NCI-H69 (cell line): ENCODE data around the gene RBM48.
"Not testable (repeated sequence)": the region's sequence is repeated elsewhere in the genome, so short reads cannot be mapped to it uniquely, and the experiment has no call there.

Source experiments
- DNase-seq: peaks from one replicate; lab custom pipeline; 2025; lab: John Stamatoyannopoulos, UW

RBM48 gene

DNA sequence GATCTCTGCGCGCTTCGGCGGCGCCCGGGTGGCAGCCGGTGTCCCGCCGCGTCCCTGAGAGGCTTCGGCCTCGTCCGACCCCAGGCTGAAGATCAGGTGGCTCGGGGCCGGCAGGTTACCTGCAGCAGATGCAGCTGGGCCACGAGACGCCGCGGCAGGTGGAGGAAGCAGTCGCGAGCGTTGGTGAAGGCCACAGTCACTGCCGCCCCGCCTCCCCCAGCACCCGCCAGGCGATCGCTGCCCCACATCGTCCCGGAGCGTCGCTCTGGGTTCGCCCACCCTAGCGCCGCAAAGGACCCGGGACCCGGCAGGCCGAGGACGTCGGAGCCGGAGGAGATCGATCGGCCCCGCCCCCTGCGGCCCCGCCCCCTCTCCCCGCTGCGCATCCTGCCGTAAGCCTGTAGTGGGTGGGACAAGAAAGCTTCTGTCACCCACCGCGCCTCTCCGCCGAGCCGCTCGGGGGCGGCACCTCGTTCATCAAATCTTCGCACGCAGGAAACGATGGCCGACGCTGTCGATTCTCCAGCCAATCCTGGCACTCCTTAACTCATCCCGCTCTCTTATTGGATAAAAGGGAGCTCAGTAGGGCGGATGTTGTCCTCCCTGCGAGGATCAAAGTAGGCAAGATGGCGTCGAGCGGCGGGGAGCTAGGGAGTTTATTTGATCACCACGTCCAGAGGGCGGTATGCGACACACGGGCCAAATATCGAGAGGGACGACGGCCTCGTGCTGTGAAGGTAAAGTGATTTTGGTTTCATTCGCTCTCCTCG lies at the start of gene RBM48, which contains the start of gene PEX1:
RBM48 (plus strand) TSS at position 608 of the 770 bp plus-strand sequence; CDS start at position 627, 19 bp downstream.
PEX1 (minus strand) TSS at position 333 of the 770 bp plus-strand sequence; CDS start at position 248, 85 bp downstream.
- DNase-seq: peak; percentile 100

DNA sequence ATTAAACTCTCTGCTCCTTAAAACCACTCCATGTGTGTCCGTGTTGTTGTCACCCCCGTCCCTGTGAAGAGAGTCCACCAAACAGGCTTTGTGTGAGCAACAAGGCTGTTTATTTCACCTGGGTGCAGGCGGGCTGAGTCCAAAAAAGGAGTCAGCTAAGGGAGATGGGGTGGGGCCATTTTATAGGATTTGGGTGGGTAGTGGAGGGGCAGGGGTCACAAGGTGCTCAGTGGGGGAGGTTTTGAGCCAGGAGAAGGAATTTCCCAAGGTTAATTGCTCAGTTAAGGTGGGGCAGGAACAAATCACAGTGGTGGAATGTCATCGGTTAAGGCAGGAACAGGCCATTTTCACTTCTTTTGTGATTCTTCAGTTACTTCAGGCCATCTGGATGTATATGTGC lies 49.4 kb upstream of the RBM48 start:
- not testable (repeated sequence) for DNase-seq

DNA sequence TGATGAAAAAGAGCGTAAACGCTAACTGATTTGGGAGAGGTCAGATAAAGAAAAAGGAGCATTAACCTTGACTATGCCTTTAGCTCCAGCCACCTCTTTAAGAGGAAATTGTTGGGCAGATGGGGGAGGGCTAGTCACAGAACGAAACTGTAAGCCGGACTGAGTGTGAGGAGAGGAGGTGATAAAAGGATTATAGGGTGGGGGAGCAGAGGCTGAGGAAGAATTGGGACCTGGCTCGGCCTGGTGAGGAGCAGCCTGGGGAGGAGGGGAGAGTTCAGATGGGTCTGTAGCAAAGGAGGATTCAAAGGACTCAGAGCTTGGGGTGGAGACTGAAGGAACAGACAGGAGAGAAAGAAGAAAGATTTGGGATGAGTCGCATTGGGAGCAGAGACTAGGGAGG lies 45.0 kb upstream of the RBM48 start:
- DNase-seq: not testable (repeated sequence)

DNA sequence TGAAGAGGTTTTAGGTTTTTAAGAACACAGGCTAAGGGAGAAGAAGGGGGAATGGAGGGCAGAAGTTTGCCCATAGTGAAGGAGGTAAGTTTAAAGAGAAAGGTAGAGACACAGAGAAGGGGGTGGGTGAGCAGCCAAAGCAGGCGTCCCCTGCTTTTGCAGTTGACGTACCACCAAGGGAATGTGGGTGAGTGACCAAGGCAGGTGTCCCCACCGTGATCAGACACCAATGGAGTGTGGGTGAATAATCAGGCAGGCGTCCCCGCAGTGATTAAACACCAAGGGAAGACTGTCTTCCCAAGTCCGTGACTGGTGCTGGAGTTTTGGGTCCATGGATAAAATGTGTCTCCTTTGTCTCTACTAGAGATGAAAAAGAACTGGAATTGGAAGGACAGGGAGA lies 44.4 kb upstream of the RBM48 start:
- DNase-seq: not testable (repeated sequence)

DNA sequence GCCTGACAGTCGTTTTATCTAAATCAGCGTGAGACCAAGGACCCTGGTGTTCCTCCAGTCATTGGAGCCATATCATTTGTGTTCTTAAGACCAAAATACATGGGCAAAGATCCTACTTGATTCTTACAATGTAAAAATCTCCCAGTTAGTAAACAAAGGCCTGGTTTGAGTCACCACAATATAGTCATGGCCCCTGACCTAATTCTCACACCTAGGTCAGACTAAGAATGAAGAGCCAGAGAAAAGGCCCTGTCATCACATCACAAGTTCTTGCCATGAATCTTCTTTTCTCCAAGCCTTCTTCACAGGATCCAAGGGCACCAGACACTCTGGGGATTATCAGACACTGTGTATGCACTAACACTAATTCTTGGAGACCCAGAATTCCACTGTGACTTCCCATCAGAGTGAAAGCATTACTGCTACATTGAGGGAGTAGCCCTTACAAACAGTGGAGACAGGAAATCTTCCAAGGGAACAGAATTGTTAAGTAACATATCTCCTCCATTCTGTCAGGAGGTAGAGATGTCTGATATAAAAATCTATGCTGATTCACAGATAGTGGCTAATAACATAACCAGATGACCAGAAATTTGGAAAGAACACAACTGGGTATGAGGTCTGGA lies 43.2 kb upstream of the RBM48 start:
- no peak for DNase-seq

DNA sequence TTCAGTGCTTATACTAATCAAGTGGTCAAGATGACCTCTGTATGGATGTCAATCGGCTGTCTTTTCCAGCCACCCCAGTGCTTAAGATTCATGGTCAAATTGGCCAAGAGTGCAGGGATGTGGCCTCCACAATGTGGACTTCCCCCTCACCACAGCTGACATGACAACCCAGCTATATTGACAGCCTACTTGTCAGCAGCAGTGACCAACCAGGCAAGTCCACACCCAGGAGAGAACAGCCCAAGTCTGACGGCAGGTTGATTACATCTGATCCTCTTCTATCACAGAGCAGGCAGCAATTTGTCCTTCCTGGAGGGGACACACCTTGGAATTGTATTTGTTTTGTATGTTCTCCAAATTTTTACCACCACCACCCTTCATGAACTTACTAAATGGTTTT lies 42.6 kb upstream of the RBM48 start:
- no peak for DNase-seq

DNA sequence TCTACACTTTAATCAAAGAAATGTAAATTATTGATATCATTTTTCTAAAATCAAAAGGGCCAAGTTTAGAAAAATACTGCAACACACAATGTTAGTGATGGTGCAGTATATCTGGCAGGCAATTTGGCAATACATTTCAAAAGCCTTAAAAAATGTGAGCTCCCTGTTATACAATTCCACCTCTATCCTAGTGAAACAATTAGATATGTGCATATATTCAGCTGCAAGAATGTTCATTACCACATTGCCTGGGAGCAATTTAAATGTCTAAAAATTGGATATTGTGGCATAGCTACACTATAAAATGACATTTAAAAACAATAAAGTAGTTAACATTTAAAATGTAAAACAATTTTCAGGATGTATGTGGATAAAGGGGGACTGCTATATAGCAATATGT lies 40.8 kb upstream of the RBM48 start:
- DNase-seq: no peak

DNA sequence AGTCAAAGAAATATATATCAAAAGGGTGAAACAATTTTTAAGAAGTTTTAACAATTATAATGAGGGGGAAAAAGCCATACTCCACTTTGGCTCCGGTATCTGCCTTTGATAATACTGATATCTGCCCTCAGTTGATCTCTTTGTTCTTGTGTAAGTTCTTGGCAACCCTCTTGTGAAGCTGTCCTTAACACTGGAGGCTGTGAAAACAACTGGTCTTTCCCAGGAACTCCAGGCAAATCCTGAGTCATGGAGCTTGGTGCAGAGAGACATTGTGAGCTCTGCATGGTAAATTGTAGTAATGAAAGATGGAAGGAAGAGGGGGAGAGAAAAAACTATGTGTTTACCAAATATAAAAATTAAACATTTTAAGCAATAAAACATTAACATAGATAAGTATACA lies 39.0 kb upstream of the RBM48 start:
- DNase-seq: no peak

DNA sequence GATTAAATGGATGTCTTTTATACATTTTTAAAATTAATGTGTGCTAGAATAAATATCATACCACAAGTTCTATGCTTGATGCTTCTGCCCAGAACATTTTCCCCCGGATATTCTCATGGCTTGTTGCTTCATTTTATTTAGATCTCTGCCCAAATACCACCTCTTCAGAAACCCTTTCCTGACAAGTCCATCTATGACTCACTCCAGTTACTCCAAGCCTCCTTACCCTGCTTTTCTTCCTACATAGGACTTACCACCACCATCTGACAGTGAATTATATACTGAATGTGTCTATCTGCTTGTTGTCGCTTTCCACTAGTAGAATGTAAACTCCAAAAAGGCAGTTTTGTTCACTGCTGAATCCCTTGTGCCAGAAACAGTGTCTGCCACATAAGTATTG lies 31.7 kb upstream of the RBM48 start:
- DNase-seq: no peak

DNA sequence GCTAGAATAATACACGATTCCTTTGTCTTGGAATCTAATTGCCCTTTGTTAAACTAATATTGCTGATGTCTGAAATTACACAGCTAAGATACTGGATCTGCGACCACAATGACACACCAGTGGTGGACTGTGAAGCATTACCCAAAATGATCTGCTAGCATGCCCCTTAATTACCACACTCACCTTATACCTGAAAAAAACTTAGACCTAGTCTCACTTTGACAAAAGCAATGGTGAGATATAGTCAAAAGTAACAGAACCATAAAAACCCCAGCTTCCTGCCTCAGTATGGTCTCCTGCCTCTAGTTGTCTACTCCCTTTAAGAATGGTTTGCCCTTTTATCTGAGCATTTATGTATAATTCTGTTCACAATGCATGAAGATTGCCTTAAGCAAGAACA lies 30.0 kb upstream of the RBM48 start:
- DNase-seq: no peak

DNA sequence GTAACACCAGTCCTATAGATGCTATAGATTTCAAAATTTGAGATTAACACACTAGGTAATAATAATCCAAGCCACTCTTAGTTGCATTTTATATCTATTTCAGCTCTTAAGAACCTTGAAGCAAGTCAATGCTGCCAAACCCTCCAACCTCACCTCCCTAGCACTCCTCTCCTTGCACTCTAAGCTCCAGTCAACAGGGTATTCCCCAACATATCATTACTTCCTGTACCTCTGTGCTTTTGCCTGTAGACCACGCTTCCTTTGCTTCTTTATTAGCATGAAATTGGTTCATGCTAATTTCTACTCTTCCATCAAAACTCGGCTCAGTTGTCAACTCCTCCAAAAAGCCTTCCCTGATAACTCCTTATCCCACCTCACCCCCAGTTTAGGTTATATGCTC lies 24.8 kb upstream of the RBM48 start:
- no peak for DNase-seq

DNA sequence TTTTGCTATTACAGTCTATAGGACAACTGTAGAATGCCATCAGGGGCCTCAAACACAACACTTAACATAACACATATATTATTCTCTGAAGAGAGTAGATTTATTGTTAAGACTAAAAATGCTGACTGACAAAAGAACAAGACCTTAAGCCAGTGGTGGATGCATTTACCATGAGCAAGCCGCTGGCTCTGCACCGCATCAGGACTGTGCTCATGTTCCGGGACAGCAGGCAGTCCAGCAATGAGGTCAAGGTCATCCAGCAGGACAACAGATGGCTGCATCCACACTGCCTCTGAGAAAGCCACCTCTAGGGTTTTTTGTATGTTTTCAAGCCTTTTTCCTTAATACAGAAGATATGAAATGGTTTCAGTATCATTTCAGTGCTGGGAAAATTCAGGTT lies 24.0 kb upstream of the RBM48 start:
- DNase-seq: no peak

DNA sequence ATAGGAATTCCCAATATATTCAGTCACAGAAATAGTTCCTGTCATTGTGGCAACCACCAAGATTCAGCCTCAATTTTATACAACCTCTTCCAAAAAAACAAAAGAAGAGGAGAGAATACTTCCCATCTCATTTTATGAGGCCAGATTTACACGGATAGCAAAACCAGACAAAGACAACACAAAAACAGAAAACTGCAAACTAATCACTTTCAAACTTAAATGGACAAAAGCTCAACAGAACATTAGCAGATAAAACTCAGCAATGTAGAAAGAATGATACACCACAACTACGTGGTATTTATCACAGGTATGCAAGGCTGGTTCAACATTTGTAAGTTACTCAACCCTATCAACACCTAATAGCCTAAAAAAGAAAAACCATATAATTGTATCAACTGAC lies 22.2 kb upstream of the RBM48 start:
- DNase-seq: no peak

DNA sequence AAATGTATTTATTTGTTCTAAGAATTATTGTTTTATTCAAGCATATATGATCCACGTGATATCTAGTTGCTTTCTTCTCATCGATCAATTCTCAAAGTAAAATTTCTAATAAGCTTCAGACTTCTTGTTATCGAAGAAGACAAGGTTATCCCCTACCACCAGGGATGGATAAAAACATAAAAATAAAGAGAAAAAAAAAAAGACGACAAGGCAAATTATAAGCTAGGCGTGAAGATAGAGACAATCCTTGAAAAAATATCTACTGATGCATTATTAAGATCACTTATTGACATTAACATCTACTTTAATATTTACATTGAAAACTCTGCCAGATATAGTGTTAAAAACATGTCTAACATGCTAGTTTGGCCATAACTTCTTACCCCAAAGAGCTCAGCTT lies 19.6 kb upstream of the RBM48 start:
- no peak for DNase-seq

DNA sequence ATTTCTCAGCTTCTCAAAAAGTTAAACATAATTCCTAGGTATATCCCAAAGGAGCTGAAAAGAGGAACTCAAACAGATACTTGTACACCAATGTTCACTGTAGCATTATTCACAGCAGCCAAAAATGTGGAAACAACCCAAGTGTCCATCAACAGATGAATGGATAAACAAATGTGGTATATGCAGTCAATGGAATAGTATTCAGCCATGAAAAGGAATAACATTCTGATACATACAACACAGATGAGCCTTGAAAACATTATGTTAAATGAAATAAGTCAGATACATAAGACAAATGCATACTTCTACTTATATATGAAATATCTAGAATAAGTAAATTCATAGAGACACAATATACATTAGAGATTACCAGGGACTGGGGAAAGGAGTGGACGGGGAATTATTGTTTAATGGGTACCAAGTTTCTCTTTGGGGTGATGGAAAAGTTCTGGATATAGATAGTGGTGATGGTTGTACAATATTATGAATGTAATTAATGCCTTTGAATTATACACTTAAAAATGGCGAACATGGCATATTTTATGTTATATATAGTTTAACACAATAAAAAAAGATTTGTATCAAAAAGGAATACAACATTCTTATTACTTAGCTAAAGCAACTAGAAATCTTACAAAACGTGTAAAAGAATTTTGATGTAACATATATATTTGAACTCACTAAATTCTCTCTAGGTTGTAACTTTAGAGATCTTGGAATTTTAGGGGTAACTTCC lies 15.3 kb upstream of the RBM48 start:
- DNase-seq: no peak

DNA sequence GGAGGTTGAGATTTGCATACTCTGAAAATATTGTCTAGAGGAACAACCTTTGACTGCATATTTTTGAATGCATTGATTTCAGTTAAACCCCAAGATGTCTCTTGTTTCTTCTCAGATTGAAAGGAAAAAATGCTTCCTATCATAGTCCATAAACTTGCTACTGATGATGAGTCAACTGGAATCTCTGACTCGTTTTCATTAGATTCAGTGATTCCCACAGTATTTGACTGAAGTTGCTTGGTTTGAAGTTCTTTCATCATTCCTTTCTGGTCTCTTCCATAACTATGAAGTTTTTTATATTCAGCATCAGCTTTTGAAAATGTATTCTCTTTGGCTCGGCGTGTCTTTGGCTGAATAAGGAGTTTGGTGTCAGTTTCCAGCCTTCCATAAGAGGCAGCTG lies 11.0 kb upstream of the RBM48 start:
- DNase-seq: no peak

DNA sequence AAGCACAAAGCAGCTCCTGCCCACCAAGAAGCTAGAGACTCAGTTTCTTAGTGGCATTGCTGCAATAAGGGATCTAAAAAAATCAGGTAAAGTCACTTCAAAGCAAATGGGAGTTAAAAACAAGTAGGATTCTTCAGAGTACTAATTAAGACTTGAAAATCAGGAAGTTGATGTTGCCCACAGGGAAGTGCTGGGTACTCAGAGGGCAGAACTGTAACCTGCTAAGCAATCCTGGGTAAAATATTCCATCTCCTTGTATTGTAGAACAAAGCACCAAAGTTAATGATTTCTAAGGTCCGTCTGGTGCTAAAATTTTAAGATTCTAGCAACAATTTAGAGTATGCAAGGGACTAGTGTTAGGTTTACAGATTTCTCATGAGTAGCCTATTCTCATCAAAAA lies 8.6 kb upstream of the RBM48 start:
- DNase-seq: no peak

DNA sequence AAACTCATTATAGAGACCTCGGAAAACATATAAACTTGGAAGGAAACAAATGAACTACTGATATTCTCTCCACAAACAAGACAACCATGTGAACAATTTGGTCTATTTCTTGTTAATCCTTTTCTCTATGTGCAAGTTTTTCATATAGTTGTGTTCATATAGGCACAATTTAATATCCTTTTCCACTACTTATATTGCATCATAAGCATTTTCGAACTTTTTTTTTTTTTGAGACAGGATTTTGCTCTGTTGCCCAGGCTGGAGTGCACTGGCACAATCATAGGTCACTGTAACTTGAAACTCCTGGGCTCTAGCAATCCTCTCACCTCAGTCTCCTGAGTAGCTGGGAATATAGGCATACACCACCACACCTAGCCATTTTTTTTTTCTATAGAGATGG lies 5.5 kb upstream of the RBM48 start:
- no peak for DNase-seq

DNA sequence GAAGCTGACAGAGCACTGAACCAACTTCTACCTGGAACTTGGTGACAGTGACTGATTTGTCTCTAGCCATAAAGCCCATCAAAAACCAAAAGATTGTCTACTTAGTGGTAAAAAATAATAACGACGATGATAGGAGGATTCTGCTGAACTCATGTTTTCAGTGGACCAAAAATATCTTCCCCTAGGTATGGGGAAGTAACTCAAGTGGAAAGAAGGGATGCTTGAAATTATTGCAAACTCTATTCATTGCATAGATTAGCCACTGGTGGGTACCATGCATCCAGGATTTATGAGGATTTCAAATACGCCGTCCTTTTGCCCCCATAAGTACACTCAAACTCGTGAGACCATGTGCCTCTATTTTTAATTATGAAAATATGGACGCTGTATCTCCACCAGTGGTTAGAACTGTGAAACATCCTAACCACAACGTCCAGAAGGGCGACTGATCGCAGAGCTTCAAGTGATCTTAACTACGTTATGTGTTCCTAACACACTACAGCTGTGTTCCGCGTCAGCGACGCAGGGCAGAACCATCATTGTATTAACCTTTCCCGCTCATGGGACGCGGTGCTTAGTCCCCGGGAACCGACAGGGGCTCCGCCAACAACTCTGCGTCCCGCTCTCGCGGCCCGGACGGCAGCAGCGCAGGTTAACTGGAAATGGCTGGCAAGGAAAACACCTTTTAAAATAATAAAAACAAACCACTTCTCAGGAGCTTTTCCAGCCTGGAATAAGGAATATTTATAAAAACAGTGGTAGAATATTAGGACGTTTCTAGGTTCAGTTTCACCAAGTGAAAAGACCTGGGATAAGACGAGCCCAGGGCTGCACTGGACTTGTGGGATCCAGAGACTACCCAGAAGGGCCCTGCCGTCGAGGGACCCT lies 1.1 kb upstream of the RBM48 start:
- DNase-seq: peak; percentile 75

DNA sequence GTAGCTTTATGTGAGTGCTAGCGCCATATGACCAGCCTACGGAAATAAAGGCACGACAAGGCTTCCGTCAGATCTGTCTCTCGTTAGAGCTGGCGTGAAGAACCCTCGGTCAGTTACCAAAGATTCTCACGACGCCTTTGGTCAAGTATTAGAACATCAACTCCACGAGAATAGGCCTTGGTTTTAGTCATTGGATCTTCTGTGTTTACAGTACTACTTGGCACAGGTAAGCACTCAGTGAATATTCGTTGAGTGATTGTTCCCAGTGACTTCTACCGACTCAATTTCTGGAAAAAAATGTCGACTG lies 316 bp downstream of the RBM48 start:
- no peak for DNase-seq

DNA sequence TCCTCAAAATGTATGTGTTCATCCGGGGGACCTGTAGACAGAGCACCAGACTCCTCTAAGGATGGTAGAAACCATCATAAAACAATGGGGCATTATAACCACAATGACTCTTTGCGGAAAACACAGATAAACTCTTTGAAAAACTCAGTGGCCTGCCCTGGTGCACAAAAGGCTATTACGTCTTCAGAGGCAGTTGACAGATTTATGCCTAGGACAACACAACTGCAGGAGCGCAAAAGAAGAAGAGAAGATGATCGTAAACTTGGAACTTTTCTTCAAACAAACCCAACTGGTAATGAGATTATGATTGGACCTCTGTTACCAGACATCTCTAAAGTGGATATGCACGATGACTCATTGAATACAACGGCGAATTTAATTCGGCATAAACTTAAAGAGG lies 6.0 kb downstream of the RBM48 start:
- DNase-seq: no peak

DNA sequence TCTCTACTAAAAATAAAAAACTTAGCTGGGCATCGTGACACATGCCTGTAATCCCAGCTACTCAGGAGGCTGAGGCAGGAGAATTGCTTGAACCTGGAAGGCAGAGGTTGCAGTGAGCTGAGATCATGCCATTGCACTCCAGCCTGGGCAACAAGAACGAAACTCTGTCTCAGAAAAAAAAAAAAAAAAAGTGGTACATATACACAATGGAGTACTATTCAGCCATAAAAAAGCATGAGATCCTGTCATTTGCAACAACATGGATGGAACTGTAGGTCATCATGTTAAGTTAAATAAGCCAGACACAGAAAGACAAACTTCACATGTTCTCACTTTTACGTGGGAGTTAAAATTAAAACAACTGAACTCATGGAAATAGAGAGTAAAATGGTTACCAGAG lies 14.9 kb downstream of the RBM48 start:
- DNase-seq: not testable (repeated sequence)
